Cardiac muscle cell (in vitro differentiated cells and primary cell): Measurements from ENCODE around the gene SRSF5. TPM values are rescaled to one million over a fixed set of nuclear protein-coding genes. Genes with fewer than 3 reads are reported as not detected.
"Not testable (repeated sequence)": the region's sequence is repeated elsewhere in the genome, so short reads cannot be mapped to it uniquely, and the experiment has no call there.

ENCODE experiments used
- DNase-seq, 2 donors: peaks; one replicate each; pipeline versions ENCODE4 v3.0.0 to v3.0.0-alpha.2; 2010 to 2017; ENCODE audit warnings: low read depth in 1 of 2, low spot score in 1 of 2
- H3K27ac ChIP-seq: fragments of 200-600 bp; sonication (generic); 2 replicates; pipeline ENCODE4 v1.5.1; 2016
- H3K27me3 ChIP-seq: fragments of 200-600 bp; sonication (generic); 2 replicates; pipeline ENCODE4 v1.6.0; 2016; ENCODE audit warnings: control low read depth
- H3K36me3 ChIP-seq: fragments of 200-600 bp; sonication (generic); 2 replicates; pipeline ENCODE4 v1.5.1; 2016; ENCODE audit warnings: control low read depth
- H3K4me1 ChIP-seq: fragments of 200-600 bp; sonication (generic); 2 replicates; pipeline ENCODE4 v1.8.1; 2017; ENCODE audit warnings: low read depth, mild to moderate bottlenecking, mixed run types
- H3K4me3 ChIP-seq: fragments of 200-600 bp; sonication (generic); 2 replicates; pipeline ENCODE4 v1.5.1; 2016; ENCODE audit warnings: mild to moderate bottlenecking
- H3K9me3 ChIP-seq: fragments of 200-600 bp; sonication (generic); 2 replicates; pipeline ENCODE4 v1.5.1; 2017; ENCODE audit warnings: low read depth, mild to moderate bottlenecking, control low read depth
- CTCF ChIP-seq: IDR thresholded peaks from 2 replicates; pipeline ENCODE4 v1.5.1; 2012; ENCODE audit warnings: low read depth, mild to moderate bottlenecking, low read length
- polyA plus RNA-seq: library from polyadenylated mRNA; unstranded; fragments of >200 nt; fragmentation: Nextera tagmentation; extraction: Ambion mirVana; gene quantifications from 2 replicates; pipeline ENCODE4 v1.2.1, GENCODE V29; 2016
- total RNA-seq: library from RNA; depleted of rRNA; stranded (reverse); fragments of >200 nt; gene quantifications from 2 replicates; pipeline ENCODE4 v1.2.3, GENCODE V29; 2016

SRSF5 gene
- total RNA-seq (434 and 687 TPM in 2 replicates), polyA plus RNA-seq (566 and 573 TPM in 2 replicates)

- Histone ChIP-seq H3K27me3 (peaks cover 3% of the 10 kb centered on the region), H3K36me3 (peaks cover 41% of the 10 kb centered on the region), H3K4me1 (peaks cover 10% of the 10 kb centered on the region)
Measured at GRCh38 chr14:69766984-69767368, at the start of gene SRSF5. SRSF5 (plus strand) TSS chr14:69767142; CDS start chr14:69768157, 1,015 bp downstream.

GRCh38 chr14:69718614-69719013 lies 48.3 kb upstream of the SRSF5 start:
- not testable (repeated sequence) for H3K9me3 ChIP-seq, H3K4me1 ChIP-seq, DNase-seq, H3K4me3 ChIP-seq, H3K27me3 ChIP-seq, H3K36me3 ChIP-seq, H3K27ac ChIP-seq

More at GRCh38 chr14:69766984-69767368, at the start of gene SRSF5:
- peak; percentile 95 to 99 for DNase-seq
- Histone ChIP-seq H3K4me3 (peak within 1 kb of the TSS; percentile 89), H3K27ac (peak within 1 kb of the TSS; percentile 99), H3K9me3 (no peaks in the 10 kb centered on the region)
- no peak for TF ChIP-seq CTCF

- H3K27me3 ChIP-seq, result no peaks in the 10 kb centered on the region
- no peak overlapping the region for H3K4me3 ChIP-seq
- H3K36me3 ChIP-seq, result no peaks in the 10 kb centered on the region
- peak in 1 of 2 donors; percentile 99 for DNase-seq
- no peaks in the 10 kb centered on the region for H3K9me3 ChIP-seq
- no peak overlapping the region for H3K27ac ChIP-seq
- no peak for TF ChIP-seq CTCF
- H3K4me1 ChIP-seq, result no peaks in the 10 kb centered on the region
Measured at GRCh38 chr14:69719501-69719951, 47.4 kb upstream of the SRSF5 start.

- DNase-seq, result no peak
- no peak overlapping the region for H3K4me3 ChIP-seq
- H3K27me3 ChIP-seq, result no peaks in the 10 kb centered on the region
- H3K9me3 ChIP-seq, result no peaks in the 10 kb centered on the region
- no peaks in the 10 kb centered on the region for H3K36me3 ChIP-seq
- no peak for TF ChIP-seq CTCF
- no peaks in the 10 kb centered on the region for H3K4me1 ChIP-seq
- H3K27ac ChIP-seq, result no peak overlapping the region
Measured at GRCh38 chr14:69720912-69721311, 46.0 kb upstream of the SRSF5 start.

GRCh38 chr14:69726761-69727511 lies 40.0 kb upstream of the SRSF5 start:
- peak; percentile 96 for TF ChIP-seq CTCF
- H3K27me3 ChIP-seq, result no peaks in the 10 kb centered on the region
- H3K4me3 ChIP-seq, result no peak overlapping the region
- DNase-seq, result peak; percentile 84 to 89
- no peaks in the 10 kb centered on the region for H3K4me1 ChIP-seq
- no peaks in the 10 kb centered on the region for H3K9me3 ChIP-seq
- H3K36me3 ChIP-seq, result no peaks in the 10 kb centered on the region
- H3K27ac ChIP-seq, result no peak overlapping the region

- no peaks in the 10 kb centered on the region for H3K27me3 ChIP-seq
- H3K36me3 ChIP-seq, result no peaks in the 10 kb centered on the region
- no peak overlapping the region for H3K4me3 ChIP-seq
- no peak overlapping the region for H3K27ac ChIP-seq
- TF ChIP-seq CTCF, result no peak
- H3K9me3 ChIP-seq, result no peaks in the 10 kb centered on the region
- DNase-seq, result no peak
- H3K4me1 ChIP-seq, result no peaks in the 10 kb centered on the region
Measured at GRCh38 chr14:69727860-69728259, 39.1 kb upstream of the SRSF5 start.

GRCh38 chr14:69731919-69732598 lies 34.9 kb upstream of the SRSF5 start:
- DNase-seq, H3K27me3 ChIP-seq, H3K27ac ChIP-seq, H3K9me3 ChIP-seq, H3K36me3 ChIP-seq, H3K4me1 ChIP-seq, H3K4me3 ChIP-seq: not testable (repeated sequence)

GRCh38 chr14:69736405-69736804 lies 30.5 kb upstream of the SRSF5 start:
- DNase-seq, H3K27ac ChIP-seq, H3K9me3 ChIP-seq, H3K4me1 ChIP-seq, H3K27me3 ChIP-seq, H3K36me3 ChIP-seq, H3K4me3 ChIP-seq: not testable (repeated sequence)
